AML-193 (cell line): ENCODE results near the gene RBFOX2.
"Not testable (repeated sequence)": the region's sequence is repeated elsewhere in the genome, so short reads cannot be mapped to it uniquely, and the experiment has no call there.

ENCODE experiments used
- DNase-seq, 2 experiments: peaks; one replicate each; lab custom pipeline; 2025; lab: John Stamatoyannopoulos, UW

RBFOX2 gene

GRCh38 chr22:36008565-36008964 is 20.1 kb downstream of the RBFOX2 start:
- DNase-seq = no peak

- DNase-seq = no peak
Measured at GRCh38 chr22:36008131-36008530, 20.5 kb downstream of the RBFOX2 start.

DNA sequence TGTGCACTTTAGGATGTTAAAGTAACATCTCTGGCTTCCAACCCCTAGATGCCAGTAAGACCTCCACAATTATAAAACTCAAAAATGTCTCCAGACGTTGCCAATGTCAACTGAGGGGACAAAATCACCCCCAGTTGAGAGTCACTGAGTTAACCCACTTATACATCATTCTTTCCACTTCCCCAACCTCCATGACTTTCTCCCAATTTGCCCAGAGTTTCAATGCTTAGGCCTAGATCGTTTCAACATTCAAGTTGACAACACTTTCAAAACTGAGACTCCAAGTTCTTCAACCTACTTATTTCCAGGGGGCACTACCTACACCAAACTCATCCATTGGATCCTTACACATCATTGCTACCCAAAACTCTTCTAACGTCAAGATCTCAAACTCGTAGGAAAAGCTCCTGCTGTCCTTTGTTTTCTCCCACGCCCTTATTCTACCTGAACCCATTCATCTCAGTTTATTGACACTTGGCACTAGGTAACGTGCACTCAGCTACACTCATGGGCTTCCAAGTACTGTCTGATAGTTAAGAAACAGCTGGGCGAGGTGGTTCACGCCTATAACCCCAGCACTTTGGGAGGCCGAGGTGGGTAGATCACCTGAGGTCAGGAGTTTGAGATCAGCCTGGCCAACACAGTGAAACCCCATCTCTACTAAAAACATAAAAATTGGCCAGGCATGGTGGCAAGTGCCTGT is 24.5 kb downstream of the RBFOX2 start:
- no peak for DNase-seq

DNA sequence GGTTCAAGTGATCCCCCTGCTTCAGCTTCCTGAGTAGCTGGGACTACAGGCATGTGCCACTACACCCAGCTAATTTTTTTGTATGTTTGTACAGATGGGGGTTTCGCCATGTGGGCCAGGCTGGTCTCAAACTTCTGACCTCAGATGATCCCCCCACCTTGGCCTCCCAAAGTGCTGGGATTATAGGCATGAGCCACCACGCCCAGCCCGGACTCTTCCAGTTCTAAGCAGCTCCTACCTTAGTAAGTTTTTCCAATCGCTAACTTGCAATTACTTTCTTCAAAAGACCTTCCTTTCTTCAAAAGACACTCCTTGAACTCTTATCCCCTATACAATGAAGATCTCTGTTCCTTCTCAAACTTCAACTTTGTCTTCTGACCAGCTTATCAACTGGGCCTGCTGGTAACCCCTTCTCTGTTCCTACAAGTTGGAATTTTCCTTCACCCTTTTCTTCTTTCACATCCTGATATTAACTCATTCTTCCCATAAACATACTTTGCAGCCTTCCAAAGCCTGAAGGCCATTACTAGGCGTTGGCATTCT is 25.8 kb downstream of the RBFOX2 start:
- DNase-seq = no peak

DNA sequence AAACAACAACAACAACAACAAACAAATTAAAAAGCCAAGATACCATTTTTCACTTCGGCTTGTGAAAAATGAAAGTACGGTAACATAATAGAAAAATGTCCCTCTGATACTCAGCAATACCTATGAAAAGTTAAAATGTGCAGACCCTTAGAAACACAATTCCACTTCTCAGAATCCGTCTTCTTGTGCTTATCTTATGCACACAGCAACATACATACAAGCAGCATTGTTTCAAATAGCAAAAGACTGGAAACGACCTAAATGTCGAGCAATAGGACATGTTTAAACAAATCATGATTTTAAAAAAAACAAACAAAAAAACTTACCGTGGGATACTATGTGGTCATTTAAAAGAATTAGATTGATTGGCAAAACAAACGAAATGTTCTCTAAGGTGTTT is 26.5 kb downstream of the RBFOX2 start:
- no peak for DNase-seq

DNA sequence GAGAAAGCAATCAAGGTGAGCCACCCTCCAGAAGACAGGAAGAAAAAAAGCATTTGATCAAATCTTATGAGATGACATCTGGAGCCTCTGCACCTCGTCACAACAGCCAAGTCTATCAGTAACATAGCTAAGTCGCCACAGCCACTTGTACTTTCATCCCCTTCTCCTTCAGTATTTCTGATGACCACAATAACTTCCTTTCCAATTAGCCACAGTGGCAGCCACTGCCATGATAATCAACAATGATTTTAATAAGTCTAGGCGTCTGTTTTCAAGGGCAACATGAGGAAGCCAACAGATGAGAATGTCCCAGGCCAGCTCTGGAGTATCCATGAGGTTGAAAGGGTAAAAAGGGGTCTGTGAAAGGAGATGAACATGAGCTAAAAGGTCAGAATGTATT is 29.9 kb downstream of the RBFOX2 start:
- DNase-seq = no peak

- DNase-seq = no peak
Measured at GRCh38 chr22:35997438-35997837, 31.2 kb downstream of the RBFOX2 start.

DNA sequence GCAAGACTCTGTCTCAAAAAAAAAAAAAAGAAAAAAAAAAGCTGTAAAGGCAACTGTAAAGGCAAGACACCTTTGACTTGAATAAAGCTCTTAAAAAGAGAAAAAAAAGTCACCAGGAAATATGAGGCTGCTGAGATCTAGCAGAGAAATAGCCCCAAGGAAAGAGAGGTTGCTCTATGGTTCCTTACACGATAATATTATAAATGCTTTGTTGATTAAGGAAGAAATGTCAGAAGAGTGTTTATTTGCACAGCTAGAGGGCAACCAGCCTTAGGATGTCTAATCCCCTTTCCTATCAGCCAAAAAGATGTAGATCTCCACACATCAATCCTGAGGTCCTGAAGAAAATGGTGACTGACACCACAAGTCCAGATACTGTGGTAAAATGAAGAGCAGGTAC is 32.0 kb downstream of the RBFOX2 start:
- no peak for DNase-seq

GRCh38 chr22:35995772-35996171 is 32.9 kb downstream of the RBFOX2 start:
- DNase-seq = no peak

DNA sequence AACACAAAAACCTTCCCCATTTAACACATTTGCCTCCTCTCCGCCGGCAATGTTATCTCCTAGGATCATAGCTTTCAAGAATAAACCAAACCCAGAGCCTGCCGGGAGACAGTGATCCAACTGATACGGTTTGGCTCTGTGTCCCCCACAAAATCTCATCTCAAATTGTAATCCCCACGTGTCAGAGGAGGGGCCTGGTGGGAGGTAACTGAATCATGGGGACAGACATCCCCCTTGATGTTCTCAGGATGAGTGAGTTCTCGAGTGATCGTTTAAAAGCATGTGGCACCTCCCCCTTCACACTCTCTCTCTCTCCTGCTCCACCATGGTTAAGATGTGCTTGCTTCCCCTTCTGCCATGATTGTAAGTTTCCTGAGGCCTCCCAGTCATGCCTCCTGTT is 33.3 kb downstream of the RBFOX2 start:
- DNase-seq = no peak

DNA sequence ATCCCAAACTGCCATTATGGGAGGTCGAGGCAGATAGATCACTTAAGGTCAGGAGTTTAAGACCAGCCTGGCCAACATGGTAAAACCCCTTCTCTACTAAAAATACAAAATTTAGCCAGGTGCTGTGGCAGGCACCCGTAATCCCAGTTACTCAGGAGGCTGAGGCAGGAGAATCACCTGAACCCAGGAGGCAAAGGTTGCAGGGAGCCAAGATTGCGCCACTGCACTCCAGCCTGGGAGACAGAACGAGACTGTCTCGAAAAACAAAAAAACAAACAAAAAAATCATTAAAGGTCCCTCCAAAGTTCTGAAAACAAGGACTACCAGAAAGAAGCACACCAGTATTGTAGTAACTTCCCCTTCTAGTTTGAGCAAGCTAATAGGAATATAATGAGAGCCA is 34.9 kb downstream of the RBFOX2 start:
- DNase-seq = not testable (repeated sequence)

- no peak for DNase-seq
Measured at GRCh38 chr22:35993048-35993714, 35.4 kb downstream of the RBFOX2 start.

DNA sequence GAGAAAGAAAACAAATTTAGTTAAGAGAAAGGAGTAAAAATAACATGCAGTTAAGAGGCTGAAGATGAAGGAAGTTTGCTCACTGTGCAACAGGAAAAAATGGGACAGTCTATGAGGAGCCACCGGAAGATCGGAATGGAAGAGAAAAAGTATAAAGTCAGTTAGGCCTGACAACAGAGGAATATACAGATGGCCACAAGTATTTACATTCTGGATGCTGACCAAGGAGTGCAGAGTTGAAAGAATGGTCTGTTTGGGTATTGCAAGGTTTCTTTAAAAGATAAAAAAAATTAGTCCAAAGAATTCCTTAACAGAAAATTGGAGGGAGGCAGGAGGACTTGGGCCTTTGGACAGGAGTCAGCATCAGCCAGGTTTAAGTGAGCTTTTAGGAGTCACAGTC is 37.5 kb downstream of the RBFOX2 start:
- DNase-seq = no peak

DNA sequence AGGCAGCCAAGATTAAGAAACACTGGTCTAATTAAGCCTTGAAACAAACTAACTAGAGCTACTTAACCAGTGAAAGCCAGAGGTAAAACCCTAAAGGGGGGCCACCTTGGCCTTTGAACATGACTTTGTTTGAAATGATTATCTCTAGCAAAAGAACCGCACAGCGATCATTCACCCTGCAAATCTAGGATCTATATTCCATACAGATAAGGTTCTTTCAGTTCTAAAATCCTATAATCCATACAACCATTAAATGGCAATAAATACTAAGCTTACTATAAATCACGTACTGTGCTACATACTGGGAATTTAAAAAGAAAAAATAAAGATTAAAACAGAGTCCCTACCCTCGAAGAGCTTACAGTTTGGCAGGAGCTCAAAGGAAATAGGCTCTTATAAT is 40.6 kb downstream of the RBFOX2 start:
- DNase-seq = no peak

DNA sequence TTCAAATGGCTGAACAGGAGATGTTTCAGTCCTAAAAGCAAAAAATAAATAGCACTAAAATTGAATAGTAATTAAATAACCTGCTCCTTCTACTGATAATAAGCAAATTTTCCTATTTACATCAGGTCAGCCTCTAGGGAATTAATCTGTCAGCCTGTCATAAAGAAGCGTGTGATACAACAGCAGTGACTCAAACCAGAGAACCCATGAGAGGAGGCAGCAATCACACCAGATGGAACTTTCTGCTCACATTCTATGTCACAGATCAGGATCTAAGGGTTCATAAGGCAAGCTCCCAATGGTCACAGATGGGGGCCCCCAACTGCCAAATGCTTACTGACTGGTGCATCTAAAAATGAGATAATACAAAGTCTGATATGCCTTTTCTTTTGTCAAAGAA is 41.1 kb downstream of the RBFOX2 start:
- DNase-seq = no peak

DNA sequence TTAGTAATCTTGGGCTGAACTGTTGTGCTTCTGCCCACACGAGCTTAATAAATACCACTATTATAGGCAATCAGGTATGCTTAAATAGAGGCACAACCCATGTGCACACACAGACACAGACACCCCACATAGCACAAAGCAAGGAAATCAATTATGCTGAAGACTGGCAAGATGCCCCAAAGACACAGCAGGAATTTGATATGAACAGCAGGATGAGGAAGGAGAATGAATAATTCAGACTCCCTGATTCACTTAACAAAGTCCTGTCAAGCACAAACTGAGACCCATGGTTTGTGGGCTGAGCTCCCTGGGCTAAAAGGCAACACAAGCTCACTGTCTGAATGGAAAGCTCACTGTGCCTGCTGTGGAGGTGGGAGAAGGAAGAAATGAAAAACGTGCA is 42.5 kb downstream of the RBFOX2 start:
- no peak for DNase-seq

GRCh38 chr22:35985371-35985770 is 43.3 kb downstream of the RBFOX2 start:
- no peak for DNase-seq

GRCh38 chr22:35984183-35985175 is 44.1 kb downstream of the RBFOX2 start:
- no peak for DNase-seq

GRCh38 chr22:35981900-35982299 is 46.7 kb downstream of the RBFOX2 start:
- DNase-seq = no peak

DNA sequence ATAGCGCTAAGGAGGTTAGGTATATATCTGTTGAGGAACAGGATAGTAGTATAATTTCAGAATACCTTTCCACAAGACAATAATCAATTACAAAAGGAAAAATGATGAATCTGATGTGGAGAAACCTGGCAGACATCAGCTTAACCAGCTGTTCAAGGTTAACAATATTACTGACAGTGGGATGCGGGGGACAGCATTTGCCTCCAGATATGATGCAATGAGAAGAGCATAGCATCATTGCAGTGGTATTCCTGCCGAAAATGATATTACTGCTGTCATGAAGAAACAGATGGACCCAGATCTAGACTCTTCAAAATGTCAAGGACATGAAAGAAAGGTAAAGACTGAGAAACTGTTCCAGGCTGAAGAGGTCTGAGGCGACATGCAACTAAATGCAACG is 49.7 kb downstream of the RBFOX2 start:
- DNase-seq = no peak

DNA sequence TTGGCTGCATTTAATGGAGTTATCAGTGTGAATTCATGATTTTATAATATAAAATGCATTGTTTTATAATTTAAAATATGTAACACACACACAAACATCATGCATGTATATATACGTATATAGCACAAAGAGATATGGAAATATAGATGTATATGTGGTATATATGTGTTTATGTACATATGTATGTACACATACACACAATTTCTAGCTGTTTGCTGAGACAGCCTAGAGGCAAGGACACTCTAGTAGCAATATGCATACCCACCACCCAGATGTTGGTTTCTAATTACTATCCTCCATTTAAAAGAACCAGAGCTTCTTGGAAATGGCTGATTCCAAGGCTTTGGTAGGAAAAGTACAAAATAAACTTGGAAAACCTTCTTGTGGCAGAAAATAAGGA is 50.4 kb downstream of the RBFOX2 start:
- no peak for DNase-seq

DNA sequence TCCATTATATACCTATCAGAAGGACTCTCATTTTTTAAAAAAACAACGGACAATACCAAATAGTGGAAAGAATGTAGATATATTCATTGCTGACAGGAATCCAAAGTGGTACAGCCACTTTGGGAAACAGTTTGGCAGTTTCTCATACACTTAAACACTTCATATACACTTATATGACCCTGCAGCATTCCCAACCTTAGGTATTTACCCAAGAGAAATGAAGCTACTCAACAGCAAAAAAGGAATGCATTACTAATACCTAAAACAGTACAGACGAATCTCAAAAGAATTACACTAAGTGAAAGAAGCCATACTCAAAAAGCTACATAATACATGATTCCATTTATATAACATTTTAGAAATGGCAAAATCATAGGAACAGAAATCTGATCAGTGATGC is 51.5 kb downstream of the RBFOX2 start:
- DNase-seq = no peak
